ENCODE results near the gene COG7.

Gene COG7

GRCh38 chr16:23359092-23359760 lies 93.8 kb downstream of the COG7 start:
- DNase-seq (ENCODE audit: low spot score) = no peak

DNA sequence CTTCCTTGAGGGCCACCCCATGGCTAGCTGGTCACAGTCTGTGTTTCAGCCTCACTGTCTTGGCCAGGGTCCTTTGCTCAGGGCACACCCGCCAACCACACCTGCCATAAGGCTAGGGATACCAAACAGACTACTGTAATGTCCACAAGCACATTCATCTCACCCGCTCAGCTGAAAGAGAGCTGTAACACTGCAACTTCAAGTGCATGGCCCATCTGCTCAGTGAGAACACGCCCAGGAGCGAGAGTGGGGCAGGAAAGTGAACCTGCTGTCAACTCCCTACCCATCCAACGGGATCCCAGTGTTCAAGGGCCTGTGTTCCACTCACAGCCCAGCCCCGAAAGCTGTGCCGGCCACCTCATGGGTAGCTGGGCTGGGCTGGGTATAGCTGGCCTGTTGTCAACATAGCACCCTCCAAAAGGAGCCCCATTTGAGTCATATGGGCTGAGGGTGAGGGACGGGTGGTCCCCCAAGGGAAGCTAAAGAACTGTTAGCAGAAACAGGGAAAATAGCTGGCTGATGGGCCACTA lies 95.2 kb downstream of the COG7 start:
- DNase-seq (ENCODE audit: low spot score) = no peak

DNA sequence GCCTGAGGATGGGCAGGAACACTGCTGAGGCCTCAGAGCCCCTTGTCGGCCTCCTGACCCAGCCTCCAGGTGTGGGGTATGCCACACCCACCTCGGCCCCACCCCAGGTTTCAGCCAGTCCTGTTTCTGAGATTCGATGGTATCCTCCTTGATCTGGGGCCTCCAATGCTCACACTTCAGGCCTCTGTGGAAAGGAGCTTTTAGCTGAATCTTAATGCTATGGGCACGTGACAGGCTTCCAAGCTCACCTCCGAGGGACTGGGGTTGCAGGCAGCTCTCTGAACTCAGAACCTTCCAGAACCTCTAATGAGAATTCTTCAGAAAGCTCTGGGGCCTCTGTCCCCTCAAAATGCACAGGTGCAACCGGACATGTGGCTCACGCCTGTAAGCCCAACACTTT lies 96.0 kb downstream of the COG7 start:
- no peak for DNase-seq (ENCODE audit: low spot score)

- DNase-seq (ENCODE audit: low spot score) = no peak
These were observed 97.8 kb downstream of the COG7 start for GRCh38 chr16:23355106-23355670.

GRCh38 chr16:23354246-23354645 lies 98.7 kb downstream of the COG7 start:
- DNase-seq (ENCODE audit: low spot score) = no peak

GRCh38 chr16:23353440-23353839 lies 99.5 kb downstream of the COG7 start:
- DNase-seq (ENCODE audit: low spot score) = no peak

DNA sequence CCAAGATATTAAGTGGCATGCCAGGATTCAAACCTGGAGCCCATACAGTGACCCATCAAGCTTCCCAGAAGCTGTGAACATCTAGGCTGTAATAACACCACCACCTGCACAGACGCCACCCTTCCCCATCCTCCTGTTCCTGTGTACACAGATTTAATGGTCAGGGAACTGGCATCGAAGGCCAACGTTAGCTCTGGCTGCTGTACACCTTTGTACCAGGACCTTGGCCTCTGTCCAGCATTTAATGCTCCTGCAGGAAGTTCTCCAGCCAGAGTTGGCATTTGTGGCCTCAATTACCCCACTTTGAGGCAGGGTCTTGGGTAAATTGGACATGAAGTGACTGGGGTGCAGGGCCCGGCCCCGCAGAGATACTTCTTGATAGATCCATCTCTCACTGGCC lies 101.6 kb downstream of the COG7 start:
- no peak for DNase-seq (ENCODE audit: low spot score)

- no peak for DNase-seq (ENCODE audit: low spot score)
These were observed 104.2 kb downstream of the COG7 start for GRCh38 chr16:23348579-23349469.

DNA sequence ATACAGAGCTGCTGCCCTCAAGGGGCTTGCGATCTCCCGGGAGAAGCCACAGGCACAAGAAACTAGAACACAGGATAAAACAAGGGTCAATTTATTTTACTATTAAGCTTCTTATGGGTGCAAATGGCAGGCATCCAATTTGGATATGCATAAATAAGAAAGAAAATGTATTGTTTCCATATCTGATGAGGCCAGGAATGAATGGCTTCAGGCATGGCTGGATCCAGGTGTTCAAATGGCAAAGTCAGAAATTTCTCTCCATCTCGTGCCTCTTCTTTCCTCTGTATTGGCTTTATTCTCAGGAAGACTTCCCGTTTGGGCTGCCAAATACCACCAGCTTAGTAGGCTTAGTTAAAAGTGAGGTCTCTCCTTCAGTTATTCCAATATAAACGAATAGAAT lies 107.8 kb downstream of the COG7 start:
- no peak for DNase-seq (ENCODE audit: low spot score)

- DNase-seq (ENCODE audit: low spot score) = no peak
These were observed 109.1 kb downstream of the COG7 start for GRCh38 chr16:23343643-23344612.

- no peak for DNase-seq (ENCODE audit: low spot score)
These were observed 110.8 kb downstream of the COG7 start for GRCh38 chr16:23342083-23342640.

DNA sequence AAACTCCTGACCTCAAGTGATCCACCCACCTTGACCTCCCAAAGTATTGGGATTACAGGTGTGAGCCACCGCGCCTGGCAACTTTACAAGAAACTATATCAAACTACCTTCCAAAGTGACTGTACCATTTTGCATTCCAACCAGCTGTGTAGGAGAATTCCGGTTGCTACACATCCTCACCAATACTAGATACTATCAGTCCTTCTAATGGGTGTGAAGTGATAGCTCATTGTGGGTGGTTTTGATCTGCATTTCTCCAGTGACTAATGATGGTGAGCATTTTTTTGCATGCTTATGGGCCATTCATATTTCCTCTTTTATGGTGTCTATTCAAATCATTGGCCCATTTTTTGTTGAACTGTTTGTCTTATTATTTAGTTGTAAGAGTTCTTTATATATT lies 113.2 kb downstream of the COG7 start:
- no peak for DNase-seq (ENCODE audit: low spot score)
